ENCODE data around the gene EXOSC1.

DNA sequence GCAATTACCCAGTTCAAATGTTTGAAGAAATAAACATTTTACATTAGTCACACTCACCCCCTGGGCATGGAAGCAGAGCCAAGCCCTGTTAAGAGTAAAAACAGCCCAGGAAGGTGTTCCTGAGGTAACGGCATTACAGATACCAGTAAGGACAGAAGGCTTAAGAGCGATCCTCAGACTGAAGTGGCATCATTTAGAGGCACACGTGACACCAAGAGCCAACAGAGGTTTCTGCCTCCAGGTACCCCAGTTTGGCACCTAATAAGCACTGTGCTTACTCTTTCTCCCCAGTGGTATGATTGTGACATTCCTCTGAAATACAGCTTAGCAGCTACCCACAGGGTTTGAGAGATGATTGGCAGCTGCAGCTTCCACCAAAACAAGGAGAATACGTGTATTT, 35.3 kb upstream of the EXOSC1 start:
- TF ChIP-seq, protein P1, sequence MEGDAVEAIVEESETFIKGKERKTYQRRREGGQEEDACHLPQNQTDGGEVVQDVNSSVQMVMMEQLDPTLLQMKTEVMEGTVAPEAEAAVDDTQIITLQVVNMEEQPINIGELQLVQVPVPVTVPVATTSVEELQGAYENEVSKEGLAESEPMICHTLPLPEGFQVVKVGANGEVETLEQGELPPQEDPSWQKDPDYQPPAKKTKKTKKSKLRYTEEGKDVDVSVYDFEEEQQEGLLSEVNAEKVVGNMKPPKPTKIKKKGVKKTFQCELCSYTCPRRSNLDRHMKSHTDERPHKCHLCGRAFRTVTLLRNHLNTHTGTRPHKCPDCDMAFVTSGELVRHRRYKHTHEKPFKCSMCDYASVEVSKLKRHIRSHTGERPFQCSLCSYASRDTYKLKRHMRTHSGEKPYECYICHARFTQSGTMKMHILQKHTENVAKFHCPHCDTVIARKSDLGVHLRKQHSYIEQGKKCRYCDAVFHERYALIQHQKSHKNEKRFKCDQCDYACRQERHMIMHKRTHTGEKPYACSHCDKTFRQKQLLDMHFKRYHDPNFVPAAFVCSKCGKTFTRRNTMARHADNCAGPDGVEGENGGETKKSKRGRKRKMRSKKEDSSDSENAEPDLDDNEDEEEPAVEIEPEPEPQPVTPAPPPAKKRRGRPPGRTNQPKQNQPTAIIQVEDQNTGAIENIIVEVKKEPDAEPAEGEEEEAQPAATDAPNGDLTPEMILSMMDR (IDR thresholded peaks at IDR 0.05): no peak
- no peak for TF ChIP-seq POLR2A (IDR thresholded peaks at IDR 0.05)
